ENCODE data around the gene ADGRG2.
"Not testable (repeated sequence)": the region's sequence is repeated elsewhere in the genome, so short reads cannot be mapped to it uniquely, and the experiment has no call there.

The ADGRG2 gene

GRCh38 chrX:19072372-19072771, 49.9 kb downstream of the ADGRG2 start:
- DNase-seq = no peak

- no peak for DNase-seq
These were observed 51.7 kb downstream of the ADGRG2 start for GRCh38 chrX:19070555-19070994.

- DNase-seq = not testable (repeated sequence)
These were observed 55.3 kb downstream of the ADGRG2 start for GRCh38 chrX:19066987-19067386.

GRCh38 chrX:19065535-19065934, 56.7 kb downstream of the ADGRG2 start:
- DNase-seq = no peak

GRCh38 chrX:19064175-19064574, 58.1 kb downstream of the ADGRG2 start:
- no peak for DNase-seq

- DNase-seq = no peak
These were observed 59.2 kb downstream of the ADGRG2 start for GRCh38 chrX:19063030-19063429.

GRCh38 chrX:19059067-19059466, 63.2 kb downstream of the ADGRG2 start:
- no peak for DNase-seq

GRCh38 chrX:19057856-19058255, 64.4 kb downstream of the ADGRG2 start:
- no peak for DNase-seq

GRCh38 chrX:19049110-19049509, 73.2 kb downstream of the ADGRG2 start:
- no peak for DNase-seq

GRCh38 chrX:19046343-19047215, 75.7 kb downstream of the ADGRG2 start:
- no peak for DNase-seq

- no peak for DNase-seq
These were observed 81.9 kb downstream of the ADGRG2 start for GRCh38 chrX:19040373-19040772.

GRCh38 chrX:19034025-19034424, 88.2 kb downstream of the ADGRG2 start:
- DNase-seq = no peak

- DNase-seq = no peak
These were observed 91.5 kb downstream of the ADGRG2 start for GRCh38 chrX:19030805-19031204.

- DNase-seq = no peak
These were observed 93.7 kb downstream of the ADGRG2 start for GRCh38 chrX:19028560-19028959.

GRCh38 chrX:19024366-19024765, 97.9 kb downstream of the ADGRG2 start:
- no peak for DNase-seq

GRCh38 chrX:19019996-19020395, 102.3 kb downstream of the ADGRG2 start:
- no peak for DNase-seq

- DNase-seq = no peak
These were observed 105.0 kb downstream of the ADGRG2 start for GRCh38 chrX:19017271-19017670.

GRCh38 chrX:19016614-19017013, 105.7 kb downstream of the ADGRG2 start:
- not testable (repeated sequence) for DNase-seq

GRCh38 chrX:19007868-19008267, 114.4 kb downstream of the ADGRG2 start:
- no peak for DNase-seq

- DNase-seq = no peak
These were observed 115.3 kb downstream of the ADGRG2 start for GRCh38 chrX:19007011-19007410.

- no peak for DNase-seq
These were observed 116.4 kb downstream of the ADGRG2 start for GRCh38 chrX:19005909-19006308.

- DNase-seq = no peak
These were observed 118.5 kb downstream of the ADGRG2 start for GRCh38 chrX:19003756-19004155.

GRCh38 chrX:18998653-18999052, 123.6 kb downstream of the ADGRG2 start:
- no peak for DNase-seq

- DNase-seq = no peak
These were observed 124.4 kb downstream of the ADGRG2 start for GRCh38 chrX:18997916-18998315.

- no peak for DNase-seq
These were observed 125.7 kb downstream of the ADGRG2 start for GRCh38 chrX:18996536-18996935.
